ENCODE data around the gene AKAP5. TPM values are rescaled to one million over a fixed set of nuclear protein-coding genes. Genes with fewer than 3 reads are reported as not detected.

AKAP5 gene
- total and polyA plus RNA-seq, 2 of the 13 experiments (the other 11 are each of a cell fraction or from before 2014, with no cell fraction given), result 0.18 to 1.5 TPM

DNA sequence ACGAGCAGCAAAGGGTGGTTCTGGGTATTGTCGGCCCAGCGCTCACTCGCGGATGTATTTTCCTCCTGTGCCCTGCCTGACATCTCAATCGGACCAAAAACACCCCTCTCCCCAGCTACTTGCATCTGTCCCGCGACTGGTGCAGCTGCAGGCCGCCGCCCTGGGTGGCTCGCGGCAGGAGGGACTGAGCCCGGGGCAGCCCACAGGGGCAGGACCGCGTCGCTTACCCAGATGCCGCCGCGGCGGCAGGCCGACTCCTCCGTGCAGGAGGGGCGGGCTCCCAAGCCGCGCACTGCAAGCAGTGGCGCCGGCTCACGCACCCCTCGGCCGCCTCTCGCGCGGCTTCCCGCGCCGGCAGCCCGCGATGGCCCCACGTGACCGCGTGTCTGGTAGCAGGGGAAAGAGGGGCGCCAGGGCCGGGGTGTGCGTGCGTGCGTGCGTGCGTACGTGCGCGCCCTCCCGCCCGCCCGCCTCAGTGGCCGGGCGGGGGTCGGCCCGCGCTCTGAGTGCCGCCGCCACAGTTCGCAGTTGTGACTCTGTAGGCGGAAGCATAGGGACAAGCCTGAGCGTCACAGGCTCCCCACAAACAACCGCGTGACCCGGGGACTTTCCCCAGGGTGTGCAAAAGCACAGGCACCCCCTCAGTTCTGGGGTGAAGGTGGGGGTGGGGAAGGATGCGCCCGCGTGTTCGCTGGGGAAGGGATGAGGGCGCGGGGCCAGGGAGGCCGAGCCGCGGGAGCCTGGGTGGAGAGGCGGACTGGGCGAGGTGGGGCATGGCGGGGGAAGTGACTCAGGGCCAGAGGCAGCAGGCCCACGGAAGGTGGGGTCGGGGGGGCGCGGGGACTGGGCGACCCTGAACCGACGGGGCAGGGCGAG, 38.4 kb downstream of the AKAP5 start, which contains the start of gene ZBTB25 (continued):
- TF ChIP-seq, protein P1, sequence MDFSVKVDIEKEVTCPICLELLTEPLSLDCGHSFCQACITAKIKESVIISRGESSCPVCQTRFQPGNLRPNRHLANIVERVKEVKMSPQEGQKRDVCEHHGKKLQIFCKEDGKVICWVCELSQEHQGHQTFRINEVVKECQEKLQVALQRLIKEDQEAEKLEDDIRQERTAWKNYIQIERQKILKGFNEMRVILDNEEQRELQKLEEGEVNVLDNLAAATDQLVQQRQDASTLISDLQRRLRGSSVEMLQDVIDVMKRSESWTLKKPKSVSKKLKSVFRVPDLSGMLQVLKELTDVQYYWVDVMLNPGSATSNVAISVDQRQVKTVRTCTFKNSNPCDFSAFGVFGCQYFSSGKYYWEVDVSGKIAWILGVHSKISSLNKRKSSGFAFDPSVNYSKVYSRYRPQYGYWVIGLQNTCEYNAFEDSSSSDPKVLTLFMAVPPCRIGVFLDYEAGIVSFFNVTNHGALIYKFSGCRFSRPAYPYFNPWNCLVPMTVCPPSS (IDR thresholded peaks at IDR 0.05), result no peak
- TF ChIP-seq, protein P2, sequence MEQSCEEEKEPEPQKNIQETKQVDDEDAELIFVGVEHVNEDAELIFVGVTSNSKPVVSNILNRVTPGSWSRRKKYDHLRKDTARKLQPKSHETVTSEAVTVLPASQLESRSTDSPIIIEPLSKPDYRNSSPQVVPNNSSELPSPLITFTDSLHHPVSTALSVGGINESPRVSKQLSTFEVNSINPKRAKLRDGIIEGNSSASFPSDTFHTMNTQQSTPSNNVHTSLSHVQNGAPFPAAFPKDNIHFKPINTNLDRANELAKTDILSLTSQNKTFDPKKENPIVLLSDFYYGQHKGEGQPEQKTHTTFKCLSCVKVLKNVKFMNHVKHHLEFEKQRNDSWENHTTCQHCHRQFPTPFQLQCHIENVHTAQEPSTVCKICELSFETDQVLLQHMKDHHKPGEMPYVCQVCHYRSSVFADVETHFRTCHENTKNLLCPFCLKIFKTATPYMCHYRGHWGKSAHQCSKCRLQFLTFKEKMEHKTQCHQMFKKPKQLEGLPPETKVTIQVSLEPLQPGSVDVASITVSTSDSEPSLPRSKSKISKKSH (CRISPR knock-in tag; IDR thresholded peaks at IDR 0.05; ENCODE audit: borderline replicate concordance), result no peak
- TF ChIP-seq, protein P3, sequence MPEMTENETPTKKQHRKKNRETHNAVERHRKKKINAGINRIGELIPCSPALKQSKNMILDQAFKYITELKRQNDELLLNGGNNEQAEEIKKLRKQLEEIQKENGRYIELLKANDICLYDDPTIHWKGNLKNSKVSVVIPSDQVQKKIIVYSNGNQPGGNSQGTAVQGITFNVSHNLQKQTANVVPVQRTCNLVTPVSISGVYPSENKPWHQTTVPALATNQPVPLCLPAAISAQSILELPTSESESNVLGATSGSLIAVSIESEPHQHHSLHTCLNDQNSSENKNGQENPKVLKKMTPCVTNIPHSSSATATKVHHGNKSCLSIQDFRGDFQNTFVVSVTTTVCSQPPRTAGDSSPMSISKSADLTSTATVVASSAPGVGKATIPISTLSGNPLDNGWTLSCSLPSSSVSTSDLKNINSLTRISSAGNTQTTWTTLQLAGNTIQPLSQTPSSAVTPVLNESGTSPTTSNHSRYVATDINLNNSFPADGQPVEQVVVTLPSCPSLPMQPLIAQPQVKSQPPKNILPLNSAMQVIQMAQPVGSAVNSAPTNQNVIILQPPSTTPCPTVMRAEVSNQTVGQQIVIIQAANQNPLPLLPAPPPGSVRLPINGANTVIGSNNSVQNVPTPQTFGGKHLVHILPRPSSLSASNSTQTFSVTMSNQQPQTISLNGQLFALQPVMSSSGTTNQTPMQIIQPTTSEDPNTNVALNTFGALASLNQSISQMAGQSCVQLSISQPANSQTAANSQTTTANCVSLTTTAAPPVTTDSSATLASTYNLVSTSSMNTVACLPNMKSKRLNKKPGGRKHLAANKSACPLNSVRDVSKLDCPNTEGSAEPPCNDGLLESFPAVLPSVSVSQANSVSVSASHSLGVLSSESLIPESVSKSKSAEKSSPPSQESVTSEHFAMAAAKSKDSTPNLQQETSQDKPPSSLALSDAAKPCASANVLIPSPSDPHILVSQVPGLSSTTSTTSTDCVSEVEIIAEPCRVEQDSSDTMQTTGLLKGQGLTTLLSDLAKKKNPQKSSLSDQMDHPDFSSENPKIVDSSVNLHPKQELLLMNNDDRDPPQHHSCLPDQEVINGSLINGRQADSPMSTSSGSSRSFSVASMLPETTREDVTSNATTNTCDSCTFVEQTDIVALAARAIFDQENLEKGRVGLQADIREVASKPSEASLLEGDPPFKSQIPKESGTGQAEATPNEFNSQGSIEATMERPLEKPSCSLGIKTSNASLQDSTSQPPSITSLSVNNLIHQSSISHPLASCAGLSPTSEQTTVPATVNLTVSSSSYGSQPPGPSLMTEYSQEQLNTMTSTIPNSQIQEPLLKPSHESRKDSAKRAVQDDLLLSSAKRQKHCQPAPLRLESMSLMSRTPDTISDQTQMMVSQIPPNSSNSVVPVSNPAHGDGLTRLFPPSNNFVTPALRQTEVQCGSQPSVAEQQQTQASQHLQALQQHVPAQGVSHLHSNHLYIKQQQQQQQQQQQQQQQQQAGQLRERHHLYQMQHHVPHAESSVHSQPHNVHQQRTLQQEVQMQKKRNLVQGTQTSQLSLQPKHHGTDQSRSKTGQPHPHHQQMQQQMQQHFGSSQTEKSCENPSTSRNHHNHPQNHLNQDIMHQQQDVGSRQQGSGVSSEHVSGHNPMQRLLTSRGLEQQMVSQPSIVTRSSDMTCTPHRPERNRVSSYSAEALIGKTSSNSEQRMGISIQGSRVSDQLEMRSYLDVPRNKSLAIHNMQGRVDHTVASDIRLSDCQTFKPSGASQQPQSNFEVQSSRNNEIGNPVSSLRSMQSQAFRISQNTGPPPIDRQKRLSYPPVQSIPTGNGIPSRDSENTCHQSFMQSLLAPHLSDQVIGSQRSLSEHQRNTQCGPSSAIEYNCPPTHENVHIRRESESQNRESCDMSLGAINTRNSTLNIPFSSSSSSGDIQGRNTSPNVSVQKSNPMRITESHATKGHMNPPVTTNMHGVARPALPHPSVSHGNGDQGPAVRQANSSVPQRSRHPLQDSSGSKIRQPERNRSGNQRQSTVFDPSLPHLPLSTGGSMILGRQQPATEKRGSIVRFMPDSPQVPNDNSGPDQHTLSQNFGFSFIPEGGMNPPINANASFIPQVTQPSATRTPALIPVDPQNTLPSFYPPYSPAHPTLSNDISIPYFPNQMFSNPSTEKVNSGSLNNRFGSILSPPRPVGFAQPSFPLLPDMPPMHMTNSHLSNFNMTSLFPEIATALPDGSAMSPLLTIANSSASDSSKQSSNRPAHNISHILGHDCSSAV (CRISPR knock-in tag; IDR thresholded peaks at IDR 0.05; ENCODE audit: borderline replicate concordance), result no peak
- TF ChIP-seq MTA1 (CRISPR knock-in tag; IDR thresholded peaks at IDR 0.05; ENCODE audit: borderline replicate concordance) (peak; percentile 72; the same call in 1 of the 2 replicates), ZNF761 (CRISPR knock-in tag; conservative IDR thresholded peaks at IDR 0.05) (peak; percentile 6)
- TF ChIP-seq, protein P4, sequence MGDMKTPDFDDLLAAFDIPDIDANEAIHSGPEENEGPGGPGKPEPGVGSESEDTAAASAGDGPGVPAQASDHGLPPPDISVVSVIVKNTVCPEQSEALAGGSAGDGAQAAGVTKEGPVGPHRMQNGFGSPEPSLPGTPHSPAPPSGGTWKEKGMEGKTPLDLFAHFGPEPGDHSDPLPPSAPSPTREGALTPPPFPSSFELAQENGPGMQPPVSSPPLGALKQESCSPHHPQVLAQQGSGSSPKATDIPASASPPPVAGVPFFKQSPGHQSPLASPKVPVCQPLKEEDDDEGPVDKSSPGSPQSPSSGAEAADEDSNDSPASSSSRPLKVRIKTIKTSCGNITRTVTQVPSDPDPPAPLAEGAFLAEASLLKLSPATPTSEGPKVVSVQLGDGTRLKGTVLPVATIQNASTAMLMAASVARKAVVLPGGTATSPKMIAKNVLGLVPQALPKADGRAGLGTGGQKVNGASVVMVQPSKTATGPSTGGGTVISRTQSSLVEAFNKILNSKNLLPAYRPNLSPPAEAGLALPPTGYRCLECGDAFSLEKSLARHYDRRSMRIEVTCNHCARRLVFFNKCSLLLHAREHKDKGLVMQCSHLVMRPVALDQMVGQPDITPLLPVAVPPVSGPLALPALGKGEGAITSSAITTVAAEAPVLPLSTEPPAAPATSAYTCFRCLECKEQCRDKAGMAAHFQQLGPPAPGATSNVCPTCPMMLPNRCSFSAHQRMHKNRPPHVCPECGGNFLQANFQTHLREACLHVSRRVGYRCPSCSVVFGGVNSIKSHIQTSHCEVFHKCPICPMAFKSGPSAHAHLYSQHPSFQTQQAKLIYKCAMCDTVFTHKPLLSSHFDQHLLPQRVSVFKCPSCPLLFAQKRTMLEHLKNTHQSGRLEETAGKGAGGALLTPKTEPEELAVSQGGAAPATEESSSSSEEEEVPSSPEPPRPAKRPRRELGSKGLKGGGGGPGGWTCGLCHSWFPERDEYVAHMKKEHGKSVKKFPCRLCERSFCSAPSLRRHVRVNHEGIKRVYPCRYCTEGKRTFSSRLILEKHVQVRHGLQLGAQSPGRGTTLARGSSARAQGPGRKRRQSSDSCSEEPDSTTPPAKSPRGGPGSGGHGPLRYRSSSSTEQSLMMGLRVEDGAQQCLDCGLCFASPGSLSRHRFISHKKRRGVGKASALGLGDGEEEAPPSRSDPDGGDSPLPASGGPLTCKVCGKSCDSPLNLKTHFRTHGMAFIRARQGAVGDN (CRISPR knock-in tag; IDR thresholded peaks at IDR 0.05), result peak; percentile 95

Data from HepG2 (cell line).